VCaP (cell line): ENCODE measurements around the gene MYBPC3.

Experiments used
- H3K27ac ChIP-seq: fragments of 450-650 bp; 2 replicates; pipeline ENCODE4 v1.5.1; 2017
- CTCF ChIP-seq: fragments of 450-650 bp; conservative IDR thresholded peaks from 2 replicates; pipeline ENCODE4 v1.5.1; 2017; ENCODE audit warnings: mild to moderate bottlenecking, moderate library complexity

The MYBPC3 gene

GRCh38 chr11:47355283-47356128, 3.0 kb upstream of the MYBPC3 start:
- peak; percentile 94 for TF ChIP-seq CTCF
- peak overlapping the region; percentile 55; the same call in 1 of the 2 replicates for H3K27ac ChIP-seq

GRCh38 chr11:47354913-47355282, 2.4 kb upstream of the MYBPC3 start:
- TF ChIP-seq CTCF = no peak
- peak overlapping the region; percentile 55; the same call in 1 of the 2 replicates for H3K27ac ChIP-seq

- no peak overlapping the region for H3K27ac ChIP-seq
- TF ChIP-seq CTCF = no peak
Observed at GRCh38 chr11:47353978-47354774, 1.7 kb upstream of the MYBPC3 start.

- H3K27ac ChIP-seq = no peak overlapping the region
- no peak for TF ChIP-seq CTCF
Observed at GRCh38 chr11:47351156-47352126, 1.1 kb downstream of the MYBPC3 start.

GRCh38 chr11:47350315-47350714, 2.2 kb downstream of the MYBPC3 start:
- H3K27ac ChIP-seq = no peak overlapping the region
- TF ChIP-seq CTCF = no peak

- H3K27ac ChIP-seq = no peak overlapping the region
- no peak for TF ChIP-seq CTCF
Observed at GRCh38 chr11:47349521-47350095, 2.9 kb downstream of the MYBPC3 start.
